K562 (cell line): Measurements from ENCODE around the gene PLPP6. TPM values are rescaled to one million over a fixed set of nuclear protein-coding genes. Genes with fewer than 3 reads are reported as not detected.

Experiments used
- CBX2 ChIP-seq: fragments of 200-600 bp; sonication (generic); IDR thresholded peaks from one replicate; pipeline ENCODE4 v1.6.1; 2012; ENCODE audit warnings: mild to moderate bottlenecking, low read length, inconsistent platforms; ENCODE audit not compliant: insufficient read depth, poor library complexity, severe bottlenecking
- CTBP1 ChIP-seq: fragments of 450-650 bp; IDR thresholded peaks from 2 replicates; pipeline ENCODE4 v1.6.1; 2016; ENCODE audit warnings: borderline replicate concordance
- DACH1 ChIP-seq: fragments of 450-650 bp; IDR thresholded peaks from 2 replicates; pipeline ENCODE4 v1.6.1; 2018; ENCODE audit not compliant: partially characterized antibody
- EGR1 ChIP-seq: fragments of 450-650 bp; conservative IDR thresholded peaks from 2 replicates; pipeline ENCODE4 v1.6.1; 2017; ENCODE audit warnings: mild to moderate bottlenecking
- ELF2 ChIP-seq: fragments of 250-450 bp; sonication (Bioruptor Pico); IDR thresholded peaks from 2 replicates; pipeline ENCODE4 v1.5.0; 2021; ENCODE audit warnings: mild to moderate bottlenecking
- GABPB2 ChIP-seq: fragments of 250-450 bp; sonication (Bioruptor Pico); conservative IDR thresholded peaks from 2 replicates; pipeline ENCODE4 v1.5.1; 2021; ENCODE audit warnings: mild to moderate bottlenecking
- MED1 ChIP-seq: sonication (generic); formaldehyde crosslinking; IDR thresholded peaks from 2 replicates; pipeline ENCODE4 v1.8.1; 2023; ENCODE audit warnings: missing genetic modification reagents, borderline replicate concordance
- MXI1 ChIP-seq: IDR thresholded peaks from 2 replicates; pipeline ENCODE4 v1.6.1; 2011; ENCODE audit warnings: low read depth, mild to moderate bottlenecking, improper control_type of control experiment, low read length
- NCOA2 ChIP-seq, 2 experiments: fragments of 450-650 bp; IDR thresholded peaks; 2 replicates each; pipeline ENCODE4 v1.6.1; 2018; ENCODE audit warnings: mild to moderate bottlenecking in 2 of 2, moderate library complexity in 1 of 2; ENCODE audit not compliant: partially characterized antibody in 2 of 2
- NCOR1 ChIP-seq: fragments of 450-650 bp; IDR thresholded peaks from 2 replicates; pipeline ENCODE4 v1.6.1; 2016; ENCODE audit warnings: mild to moderate bottlenecking, moderate library complexity
- PPARD ChIP-seq: fragments of 250-450 bp; sonication (Bioruptor Pico); IDR thresholded peaks from 2 replicates; pipeline ENCODE4 v1.8.0; 2022; ENCODE audit warnings: inconsistent platforms, mild to moderate bottlenecking, moderate library complexity
- RB1 ChIP-seq: fragments of 450-650 bp; IDR thresholded peaks from 2 replicates; pipeline ENCODE4 v1.6.1; 2017; ENCODE audit warnings: low read depth, mild to moderate bottlenecking
- RBM39 ChIP-seq: fragments of 200-400 bp; formaldehyde crosslinking; optimal IDR thresholded peaks from 2 replicates; pipeline ENCODE3; 2018; ENCODE audit warnings: low read depth, low read length
- TAF1 ChIP-seq: IDR thresholded peaks from 2 replicates; pipeline ENCODE4 v1.6.1; 2011; ENCODE audit warnings: mild to moderate bottlenecking, low read length, moderate library complexity; ENCODE audit not compliant: insufficient read depth, control insufficient read depth, severe bottlenecking; ENCODE audit errors: extremely low read depth
- U2AF1 ChIP-seq: fragments of 200-400 bp; formaldehyde crosslinking; optimal IDR thresholded peaks from 2 replicates; pipeline ENCODE3; 2017; ENCODE audit warnings: mild to moderate bottlenecking, low read depth, low read length, moderate library complexity
- ZHX1 ChIP-seq: fragments of 150-350 bp; conservative IDR thresholded peaks from 2 replicates; pipeline ENCODE4 v1.6.1; 2014; ENCODE audit warnings: low read length
- ZNF57 ChIP-seq: fragments of 450-650 bp; formaldehyde crosslinking; IDR thresholded peaks from 2 replicates; pipeline ENCODE4 v1.4.0; 2020; ENCODE audit warnings: mild to moderate bottlenecking, moderate library complexity
- polyA plus RNA-seq, 8 experiments: library from polyadenylated mRNA; depleted of rRNA in 4 of 8; stranded (reverse) in 5 of 8; unstranded in 3 of 8; fragments of >200 nt; fragmentation: Nextera tagmentation in 2 of 8; fragmentation: Illumina TruSeq in 1 of 8; extraction: Ambion mirVana in 2 of 8; extraction: Trizol in 1 of 8; gene quantifications; 2 replicates each; pipeline versions ENCODE4 v1.2.1 to v1.2.3, GENCODE V29; 2011 to 2014; ENCODE audit warnings: inconsistent platforms in 1 of 8, missing spikeins in 1 of 8
- total RNA-seq, 7 experiments: library from RNA; depleted of rRNA in 6 of 7; stranded (reverse); fragments of >200 nt in 6 of 7; fragmentation: Illumina TruSeq in 2 of 7; extraction: Trizol in 2 of 7; gene quantifications; 2 replicates each; pipeline versions ENCODE4 v1.2.1 to v1.2.3, GENCODE V29; 2011 to 2021; ENCODE audit warnings: low replicate concordance in 1 of 7
- TF ChIP-seq, protein P1 (sequence below): fragments of 250-450 bp; sonication (Bioruptor Pico); IDR thresholded peaks from 2 replicates; pipeline ENCODE4 v1.4.0; 2020

Gene PLPP6
- total and polyA plus RNA-seq, 9 of the 15 experiments (the other 6 are each of a cell fraction or from before 2014, with no cell fraction given): 1.9 to 8.9 (median 5.6) TPM

DNA sequence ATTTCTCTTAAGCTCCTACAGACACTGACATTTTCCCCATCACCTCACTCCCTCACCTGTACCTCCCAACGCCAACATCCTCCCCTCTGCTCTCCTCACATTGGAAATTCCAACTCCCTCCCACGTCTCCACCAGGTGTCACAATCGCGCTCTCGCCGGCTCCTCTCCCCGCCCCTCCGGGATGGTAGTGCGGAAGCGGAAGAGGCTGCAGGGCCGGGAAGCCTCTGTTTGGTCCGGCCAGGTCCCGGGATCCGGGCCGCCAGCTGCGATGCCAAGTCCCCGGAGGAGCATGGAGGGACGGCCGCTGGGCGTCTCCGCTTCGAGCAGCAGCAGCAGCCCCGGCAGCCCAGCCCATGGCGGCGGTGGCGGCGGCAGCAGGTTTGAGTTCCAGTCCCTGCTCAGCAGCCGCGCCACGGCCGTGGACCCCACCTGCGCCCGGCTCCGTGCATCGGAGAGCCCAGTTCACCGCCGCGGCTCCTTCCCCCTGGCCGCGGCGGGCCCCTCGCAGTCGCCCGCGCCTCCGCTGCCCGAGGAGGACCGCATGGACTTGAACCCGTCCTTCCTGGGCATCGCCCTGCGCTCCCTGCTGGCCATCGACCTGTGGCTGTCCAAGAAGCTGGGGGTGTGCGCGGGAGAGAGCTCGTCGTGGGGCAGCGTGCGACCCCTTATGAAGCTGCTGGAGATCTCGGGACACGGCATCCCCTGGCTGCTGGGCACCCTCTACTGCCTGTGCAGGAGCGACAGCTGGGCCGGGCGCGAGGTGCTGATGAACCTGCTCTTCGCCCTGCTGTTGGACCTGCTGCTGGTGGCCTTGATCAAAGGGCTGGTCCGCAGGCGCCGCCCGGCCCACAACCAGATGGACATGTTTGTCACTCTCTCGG, at the start of gene PLPP6 (continued):
- TF ChIP-seq U2AF1 (no peak), ZHX1 (0 out of 2 replicates have a peak, but pooled peaks have one; percentile 42), MED1 (CRISPR knock-in tag) (no peak), NCOA2 (IDR thresholded peaks at IDR 0.05; ENCODE audit: partially characterized antibody in 2 of 2) (no peak), RB1 (peak; percentile 62; the same call in 1 of the 2 replicates), GABPB2 (CRISPR knock-in tag) (no peak), MXI1 (no peak), NCOR1 (no peak), RBM39 (no peak), ZNF57 (CRISPR knock-in tag) (no peak), CBX2 (no peak), EGR1 (peak; percentile 59), DACH1 (no peak), TAF1 (peak; percentile 41), ELF2 (CRISPR knock-in tag) (peak; percentile 87), PPARD (no peak), CTBP1 (peak; percentile 90)
- TF ChIP-seq, protein P1, sequence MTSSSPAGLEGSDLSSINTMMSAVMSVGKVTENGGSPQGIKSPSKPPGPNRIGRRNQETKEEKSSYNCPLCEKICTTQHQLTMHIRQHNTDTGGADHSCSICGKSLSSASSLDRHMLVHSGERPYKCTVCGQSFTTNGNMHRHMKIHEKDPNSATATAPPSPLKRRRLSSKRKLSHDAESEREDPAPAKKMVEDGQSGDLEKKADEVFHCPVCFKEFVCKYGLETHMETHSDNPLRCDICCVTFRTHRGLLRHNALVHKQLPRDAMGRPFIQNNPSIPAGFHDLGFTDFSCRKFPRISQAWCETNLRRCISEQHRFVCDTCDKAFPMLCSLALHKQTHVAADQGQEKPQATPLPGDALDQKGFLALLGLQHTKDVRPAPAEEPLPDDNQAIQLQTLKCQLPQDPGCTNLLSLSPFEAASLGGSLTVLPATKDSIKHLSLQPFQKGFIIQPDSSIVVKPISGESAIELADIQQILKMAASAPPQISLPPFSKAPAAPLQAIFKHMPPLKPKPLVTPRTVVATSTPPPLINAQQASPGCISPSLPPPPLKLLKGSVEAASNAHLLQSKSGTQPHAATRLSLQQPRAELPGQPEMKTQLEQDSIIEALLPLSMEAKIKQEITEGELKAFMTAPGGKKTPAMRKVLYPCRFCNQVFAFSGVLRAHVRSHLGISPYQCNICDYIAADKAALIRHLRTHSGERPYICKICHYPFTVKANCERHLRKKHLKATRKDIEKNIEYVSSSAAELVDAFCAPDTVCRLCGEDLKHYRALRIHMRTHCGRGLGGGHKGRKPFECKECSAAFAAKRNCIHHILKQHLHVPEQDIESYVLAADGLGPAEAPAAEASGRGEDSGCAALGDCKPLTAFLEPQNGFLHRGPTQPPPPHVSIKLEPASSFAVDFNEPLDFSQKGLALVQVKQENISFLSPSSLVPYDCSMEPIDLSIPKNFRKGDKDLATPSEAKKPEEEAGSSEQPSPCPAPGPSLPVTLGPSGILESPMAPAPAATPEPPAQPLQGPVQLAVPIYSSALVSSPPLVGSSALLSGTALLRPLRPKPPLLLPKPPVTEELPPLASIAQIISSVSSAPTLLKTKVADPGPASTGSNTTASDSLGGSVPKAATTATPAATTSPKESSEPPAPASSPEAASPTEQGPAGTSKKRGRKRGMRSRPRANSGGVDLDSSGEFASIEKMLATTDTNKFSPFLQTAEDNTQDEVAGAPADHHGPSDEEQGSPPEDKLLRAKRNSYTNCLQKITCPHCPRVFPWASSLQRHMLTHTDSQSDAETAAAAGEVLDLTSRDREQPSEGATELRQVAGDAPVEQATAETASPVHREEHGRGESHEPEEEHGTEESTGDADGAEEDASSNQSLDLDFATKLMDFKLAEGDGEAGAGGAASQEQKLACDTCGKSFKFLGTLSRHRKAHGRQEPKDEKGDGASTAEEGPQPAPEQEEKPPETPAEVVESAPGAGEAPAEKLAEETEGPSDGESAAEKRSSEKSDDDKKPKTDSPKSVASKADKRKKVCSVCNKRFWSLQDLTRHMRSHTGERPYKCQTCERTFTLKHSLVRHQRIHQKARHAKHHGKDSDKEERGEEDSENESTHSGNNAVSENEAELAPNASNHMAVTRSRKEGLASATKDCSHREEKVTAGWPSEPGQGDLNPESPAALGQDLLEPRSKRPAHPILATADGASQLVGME (CRISPR knock-in tag): no peak
